Neural cell (in vitro differentiated cells): ENCODE measurements around the gene GUCD1. TPM values are rescaled to one million over a fixed set of nuclear protein-coding genes. Genes with fewer than 3 reads are reported as not detected.
"Not testable (repeated sequence)": the region's sequence is repeated elsewhere in the genome, so short reads cannot be mapped to it uniquely, and the experiment has no call there.

Experiments used
- H2AFZ ChIP-seq: fragments of 200-600, 300-800 bp; sonication (generic), shearing (Covaris generic); 2 replicates; pipeline ENCODE4 v1.6.0; 2014; ENCODE audit warnings: low read depth, mild to moderate bottlenecking, antibody characterized with exemption, low read length, moderate library complexity
- H3F3A ChIP-seq: fragments of 200-600 bp; shearing (Covaris generic); 2 replicates; pipeline ENCODE4 v1.6.1; 2016; ENCODE audit warnings: mild to moderate bottlenecking, moderate library complexity, mixed read lengths, antibody characterized with exemption, low read length; ENCODE audit not compliant: insufficient read depth, poor library complexity, severe bottlenecking
- H3K27ac ChIP-seq: fragments of 200-600, 300-800 bp; sonication (generic), shearing (Covaris generic); 2 replicates; pipeline ENCODE4 v1.5.1; 2014; ENCODE audit warnings: mild to moderate bottlenecking, low read length, moderate library complexity
- H3K27me3 ChIP-seq: fragments of 300-800, 200-600 bp; sonication (generic), shearing (Covaris generic); 2 replicates; pipeline ENCODE4 v1.6.0; 2014; ENCODE audit warnings: mild to moderate bottlenecking, low read depth, low read length, moderate library complexity; ENCODE audit not compliant: insufficient read depth
- H3K36me3 ChIP-seq: fragments of 300-800, 200-600 bp; sonication (generic), shearing (Covaris generic); 2 replicates; pipeline ENCODE4 v1.5.1; 2014; ENCODE audit warnings: mild to moderate bottlenecking, antibody characterized with exemption, low read length, moderate library complexity; ENCODE audit not compliant: insufficient read depth
- H3K4me2 ChIP-seq: fragments of 300-800, 200-600 bp; sonication (generic), shearing (Covaris generic); 2 replicates; pipeline ENCODE4 v1.6.0; 2014; ENCODE audit warnings: mild to moderate bottlenecking, low read length
- H3K4me3 ChIP-seq: fragments of 300-800, 200-600 bp; sonication (generic), shearing (Covaris generic); 2 replicates; pipeline ENCODE4 v1.5.1; 2014; ENCODE audit warnings: mild to moderate bottlenecking, low read length, moderate library complexity
- H3K79me2 ChIP-seq: fragments of 200-600 bp; shearing (Covaris generic); replicated peaks from 2 replicates; pipeline ENCODE4 v1.6.0; 2014; ENCODE audit warnings: mild to moderate bottlenecking, low read length, moderate library complexity; ENCODE audit not compliant: insufficient read depth
- H3K9ac ChIP-seq: fragments of 300-800, 200-600 bp; sonication (generic), shearing (Covaris generic); 2 replicates; pipeline ENCODE4 v1.6.1; 2016; ENCODE audit warnings: mild to moderate bottlenecking, low read length, mixed read lengths
- H3K9me2 ChIP-seq: fragments of 200-600 bp; shearing (Covaris generic); 2 replicates; pipeline ENCODE4 v1.6.1; 2016; ENCODE audit warnings: mild to moderate bottlenecking, low read length, mixed read lengths; ENCODE audit not compliant: insufficient read depth
- H3K9me3 ChIP-seq: fragments of 200-600, 300-800 bp; sonication (generic), shearing (Covaris generic); 2 replicates; pipeline ENCODE4 v1.6.1; 2016; ENCODE audit warnings: mild to moderate bottlenecking, mixed run types, low read length, moderate library complexity, mixed read lengths
- H4K20me1 ChIP-seq: fragments of 200-600 bp; shearing (Covaris generic); 2 replicates; pipeline ENCODE4 v1.6.1; 2016; ENCODE audit warnings: mild to moderate bottlenecking, mixed run types; ENCODE audit not compliant: insufficient read depth
- EP300 ChIP-seq: fragments of 450-650 bp; conservative IDR thresholded peaks from 2 replicates; pipeline ENCODE4 v1.6.1; 2014; ENCODE audit warnings: antibody characterized with exemption, mild to moderate bottlenecking, moderate library complexity; ENCODE audit not compliant: poor library complexity, severe bottlenecking
- EZH2 ChIP-seq: fragments of 200-600, 300-800 bp; shearing (Covaris generic), sonication (generic); IDR thresholded peaks from 2 replicates; pipeline ENCODE4 v1.6.1; 2014; ENCODE audit warnings: antibody characterized with exemption, low read length, borderline replicate concordance, mild to moderate bottlenecking; ENCODE audit not compliant: insufficient read depth, poor library complexity, severe bottlenecking
- MXI1 ChIP-seq: fragments of 450-650 bp; conservative IDR thresholded peaks from 2 replicates; pipeline ENCODE4 v1.6.1; 2014; ENCODE audit warnings: antibody characterized with exemption, mild to moderate bottlenecking; ENCODE audit not compliant: poor library complexity, severe bottlenecking
- POLR2AphosphoS5 ChIP-seq: IDR thresholded peaks from 2 replicates; pipeline ENCODE4 v1.6.1; 2012
- RAD21 ChIP-seq: fragments of 450-650 bp; conservative IDR thresholded peaks from 2 replicates; pipeline ENCODE4 v1.6.1; 2014; ENCODE audit warnings: antibody characterized with exemption, mild to moderate bottlenecking, moderate library complexity
- REST ChIP-seq: IDR thresholded peaks from 2 replicates; pipeline ENCODE4 v1.6.1; 2012; ENCODE audit warnings: borderline replicate concordance
- SMC3 ChIP-seq: fragments of 450-650 bp; conservative IDR thresholded peaks from 2 replicates; pipeline ENCODE4 v1.6.1; 2014; ENCODE audit warnings: antibody characterized with exemption, mild to moderate bottlenecking, moderate library complexity; ENCODE audit not compliant: poor library complexity
- TAF1 ChIP-seq: IDR thresholded peaks from 2 replicates; pipeline ENCODE4 v1.6.1; 2012; ENCODE audit warnings: low read depth
- polyA plus RNA-seq: library from polyadenylated mRNA; depleted of rRNA; stranded (reverse); fragments of >200 nt; gene quantifications from 2 replicates; pipeline ENCODE4 v1.2.3, GENCODE V29; 2014
- TF ChIP-seq, protein P1 (sequence below): fragments of 450-650 bp; IDR thresholded peaks from 2 replicates; pipeline ENCODE4 v1.5.1; 2014; ENCODE audit warnings: antibody characterized with exemption, mild to moderate bottlenecking, moderate library complexity; ENCODE audit not compliant: poor library complexity, severe bottlenecking

Gene GUCD1
- polyA plus RNA-seq, 1 donor from 2014 or later, result 32.6 TPM

DNA sequence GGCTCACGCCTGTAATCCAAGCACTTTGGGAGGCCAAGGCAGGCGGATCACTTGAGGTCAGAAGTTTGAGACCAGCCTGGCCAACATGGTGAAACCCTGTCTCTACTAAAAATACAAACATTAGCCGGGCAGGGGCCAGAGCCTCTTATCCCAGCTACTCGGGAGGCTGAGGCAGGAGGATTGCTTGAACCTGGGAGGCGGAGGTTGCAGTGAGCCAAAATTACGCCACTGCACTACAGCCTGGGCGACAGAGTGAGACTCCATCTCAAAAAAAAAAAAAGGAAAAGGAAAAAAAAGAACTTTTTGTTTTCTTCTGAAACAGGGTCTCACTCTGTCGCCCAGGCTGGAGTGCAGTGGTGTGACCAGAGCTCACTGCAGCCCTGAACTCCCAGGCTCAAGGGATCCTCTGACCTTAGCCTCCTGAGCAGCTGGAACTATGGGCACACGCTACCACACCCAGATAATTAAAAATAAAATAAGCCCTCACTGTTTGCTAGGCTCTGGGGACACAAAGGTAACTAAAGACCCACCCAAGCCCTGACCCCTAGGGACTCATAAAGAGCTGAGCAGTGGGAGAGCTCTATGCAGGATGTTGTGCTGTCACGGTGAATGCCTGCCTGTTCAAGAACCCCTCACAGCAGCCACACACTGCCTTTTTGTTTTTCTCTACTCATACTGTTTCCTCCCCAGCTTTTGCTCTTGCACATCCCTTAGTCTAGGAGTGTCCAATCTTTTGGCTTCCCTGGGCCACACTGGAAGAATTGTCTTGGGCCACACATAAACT lies 2.2 kb downstream of the GUCD1 start:
- not testable (repeated sequence) for H3K36me3 ChIP-seq, H3K27me3 ChIP-seq, H4K20me1 ChIP-seq, H3K9me3 ChIP-seq, H3K9me2 ChIP-seq, H3K27ac ChIP-seq, H3K4me2 ChIP-seq, H3K9ac ChIP-seq, H3F3A ChIP-seq, H2AFZ ChIP-seq
- H3K4me3 ChIP-seq, result peak overlapping the region; percentile 76
- H3K79me2 ChIP-seq, result peaks cover 41% of the 10 kb centered on the region

DNA sequence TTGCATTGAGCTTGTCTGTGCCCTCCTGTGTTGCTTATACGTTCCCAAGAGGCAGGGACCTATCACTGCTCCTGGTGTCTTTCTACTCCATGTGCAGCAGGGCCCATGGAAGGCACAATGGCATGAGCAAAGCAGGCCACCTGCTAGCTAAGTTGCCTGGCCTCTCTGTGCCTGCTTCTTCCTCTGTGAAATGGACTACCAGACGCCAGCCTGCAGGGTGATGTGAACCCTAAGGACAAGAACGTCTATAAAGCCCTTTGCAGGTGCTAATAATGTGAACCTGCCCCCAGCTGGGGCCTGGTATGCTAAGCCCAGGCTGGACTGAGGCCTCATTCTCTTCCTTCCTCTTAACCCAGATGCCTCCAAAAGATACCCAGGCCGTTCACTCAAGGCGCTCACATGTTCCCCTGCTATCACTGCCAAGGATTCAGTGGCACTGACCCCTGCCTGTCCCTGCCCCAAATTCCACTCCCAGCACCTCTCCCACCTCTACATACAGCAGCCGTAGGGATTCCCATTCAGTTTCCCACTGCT lies 4.0 kb downstream of the GUCD1 start:
- Histone ChIP-seq H4K20me1 (no peaks in the 10 kb centered on the region), H3K27ac (no peak overlapping the region), H3K36me3 (peaks cover 4% of the 10 kb centered on the region), H3K4me3 (no peak overlapping the region), H3K9me2 (no peaks in the 10 kb centered on the region), H3K9me3 (no peaks in the 10 kb centered on the region), H3K4me2 (no peak overlapping the region), H3F3A (no peaks in the 10 kb centered on the region), H2AFZ (no peak overlapping the region), H3K27me3 (no peaks in the 10 kb centered on the region), H3K79me2 (peaks cover 24% of the 10 kb centered on the region), H3K9ac (no peak overlapping the region)
- TF ChIP-seq MXI1 (no peak), REST (no peak), POLR2AphosphoS5 (no peak), RAD21 (no peak), TAF1 (no peak), SMC3 (no peak), EP300 (no peak), EZH2 (no peak)
- TF ChIP-seq, protein P1, sequence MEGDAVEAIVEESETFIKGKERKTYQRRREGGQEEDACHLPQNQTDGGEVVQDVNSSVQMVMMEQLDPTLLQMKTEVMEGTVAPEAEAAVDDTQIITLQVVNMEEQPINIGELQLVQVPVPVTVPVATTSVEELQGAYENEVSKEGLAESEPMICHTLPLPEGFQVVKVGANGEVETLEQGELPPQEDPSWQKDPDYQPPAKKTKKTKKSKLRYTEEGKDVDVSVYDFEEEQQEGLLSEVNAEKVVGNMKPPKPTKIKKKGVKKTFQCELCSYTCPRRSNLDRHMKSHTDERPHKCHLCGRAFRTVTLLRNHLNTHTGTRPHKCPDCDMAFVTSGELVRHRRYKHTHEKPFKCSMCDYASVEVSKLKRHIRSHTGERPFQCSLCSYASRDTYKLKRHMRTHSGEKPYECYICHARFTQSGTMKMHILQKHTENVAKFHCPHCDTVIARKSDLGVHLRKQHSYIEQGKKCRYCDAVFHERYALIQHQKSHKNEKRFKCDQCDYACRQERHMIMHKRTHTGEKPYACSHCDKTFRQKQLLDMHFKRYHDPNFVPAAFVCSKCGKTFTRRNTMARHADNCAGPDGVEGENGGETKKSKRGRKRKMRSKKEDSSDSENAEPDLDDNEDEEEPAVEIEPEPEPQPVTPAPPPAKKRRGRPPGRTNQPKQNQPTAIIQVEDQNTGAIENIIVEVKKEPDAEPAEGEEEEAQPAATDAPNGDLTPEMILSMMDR, result no peak
